SK-N-SH (cell line): ENCODE measurements around the gene ATF4. TPM values are rescaled to one million over a fixed set of nuclear protein-coding genes. Genes with fewer than 3 reads are reported as not detected.

ENCODE experiments used
- CTCF ChIA-PET: fragments of 300-600, 350-600 bp; formaldehyde crosslinking; extraction: SDS; loops from one replicate; lab custom pipeline; 2021; lab: Yijun Ruan, JAX
- POLR2A ChIA-PET: fragments of 350-600 bp; sonication (Branson Sonifier 250); formaldehyde crosslinking; extraction: SDS; loops from one replicate; lab custom pipeline; 2020; ENCODE audit warnings: antibody characterized with exemption, inconsistent platforms; lab: Yijun Ruan, JAX
- DNase-seq: peaks from one replicate; pipeline ENCODE4 v3.0.0; 2012
- H2AFZ ChIP-seq: fragments of 200-600 bp; sonication (generic); 2 replicates; pipeline ENCODE4 v1.8.1; 2016; ENCODE audit warnings: antibody characterized with exemption, mild to moderate bottlenecking, low read depth
- H3F3A ChIP-seq: fragments of 200-600 bp; sonication (generic); replicated peaks from 2 replicates; pipeline ENCODE3; 2016; ENCODE audit warnings: antibody characterized with exemption, mild to moderate bottlenecking; ENCODE audit not compliant: insufficient read depth
- H3K27ac ChIP-seq, 2 experiments: fragments of 200-500 bp in 1 of 2; fragments of 200-600 bp in 1 of 2; sonication (Bioruptor generic) in 1 of 2; sonication (generic), shearing (Covaris generic) in 1 of 2; 2 replicates each; pipeline versions ENCODE4 v1.5.1 to v1.6.1; 2014 to 2016; ENCODE audit warnings: low read depth in 2 of 2, inconsistent platforms in 1 of 2, low read length in 1 of 2, mild to moderate bottlenecking in 1 of 2, mixed read lengths in 1 of 2
- H3K27me3 ChIP-seq: fragments of 200-600 bp; sonication (generic), shearing (Covaris generic); 2 replicates; pipeline ENCODE4 v1.6.1; 2016; ENCODE audit warnings: mixed run types; ENCODE audit not compliant: insufficient read depth
- H3K36me3 ChIP-seq, 2 experiments: fragments of 200-500 bp in 1 of 2; fragments of 200-600 bp in 1 of 2; sonication (Bioruptor generic) in 1 of 2; sonication (generic) in 1 of 2; replicated peaks in 1 of 2; 2 replicates each; pipeline versions ENCODE3 to v1.5.1; 2014 to 2016; ENCODE audit warnings: low read length in 1 of 2, mild to moderate bottlenecking in 1 of 2; ENCODE audit not compliant: insufficient read depth in 2 of 2, control insufficient read depth in 1 of 2
- H3K4me1 ChIP-seq, 2 experiments: fragments of 200-500 bp in 1 of 2; fragments of 200-600 bp in 1 of 2; sonication (Bioruptor generic) in 1 of 2; sonication (generic), shearing (Covaris generic) in 1 of 2; 2 replicates each; pipeline versions ENCODE4 v1.5.1 to v1.6.1; 2014 to 2016; ENCODE audit warnings: low read depth in 1 of 2, low read length in 1 of 2, mixed run types in 1 of 2; ENCODE audit not compliant: insufficient read depth in 2 of 2, control insufficient read depth in 1 of 2
- H3K4me2 ChIP-seq: fragments of 200-600 bp; sonication (generic), shearing (Covaris generic); 2 replicates; pipeline ENCODE4 v1.6.1; 2017; ENCODE audit warnings: mixed run types
- H3K4me3 ChIP-seq, 2 experiments: fragments of 200-500 bp in 1 of 2; fragments of 200-600 bp in 1 of 2; sonication (Bioruptor generic) in 1 of 2; sonication (generic), shearing (Covaris generic) in 1 of 2; 2 replicates each; pipeline versions ENCODE4 v1.5.1 to v1.8.1; 2014 to 2016; ENCODE audit warnings: low read depth in 2 of 2, inconsistent platforms in 1 of 2, low read length in 1 of 2, mild to moderate bottlenecking in 1 of 2, mixed read lengths in 1 of 2, moderate library complexity in 1 of 2
- H3K79me2 ChIP-seq: fragments of 200-600 bp; sonication (generic); 2 replicates; pipeline ENCODE4 v1.8.1; 2017; ENCODE audit warnings: mild to moderate bottlenecking; ENCODE audit not compliant: insufficient read depth
- H3K9ac ChIP-seq: fragments of 200-600 bp; sonication (generic); 2 replicates; pipeline ENCODE4 v1.6.1; 2017; ENCODE audit warnings: mixed run types
- H3K9me2 ChIP-seq: fragments of 200-600 bp; sonication (generic); 2 replicates; pipeline ENCODE4 v1.6.1; 2017; ENCODE audit warnings: mixed run types
- H3K9me3 ChIP-seq: fragments of 200-600 bp; sonication (generic); 2 replicates; pipeline ENCODE4 v1.6.1; 2017; ENCODE audit warnings: mixed run types, mild to moderate bottlenecking, moderate library complexity
- H4K20me1 ChIP-seq: fragments of 200-600 bp; sonication (generic); 2 replicates; pipeline ENCODE4 v1.6.1; 2017; ENCODE audit warnings: mild to moderate bottlenecking, mixed run types; ENCODE audit not compliant: insufficient read depth
- CTCF ChIP-seq: fragments of 200-600 bp; sonication (generic); IDR thresholded peaks from 2 replicates; pipeline ENCODE4 v1.6.1; 2017; ENCODE audit warnings: antibody characterized with exemption, mild to moderate bottlenecking, moderate library complexity
- ELF1 ChIP-seq: IDR thresholded peaks from 2 replicates; pipeline ENCODE4 v1.4.0; 2012
- EP300 ChIP-seq, 2 experiments: IDR thresholded peaks; 2 replicates each; pipeline versions ENCODE4 v1.4.0 to v1.6.1; 2012; ENCODE audit warnings: borderline replicate concordance in 1 of 2, low read depth in 1 of 2, low read length in 1 of 2
- EZH2phosphoT487 ChIP-seq: fragments of 200-600 bp; sonication (generic); IDR thresholded peaks from 2 replicates; pipeline ENCODE4 v1.6.1; 2017; ENCODE audit warnings: low read depth, mixed run types, mild to moderate bottlenecking, antibody characterized with exemption, moderate library complexity, borderline replicate concordance
- FOSL2 ChIP-seq: IDR thresholded peaks from 2 replicates; pipeline ENCODE4 v1.4.0; 2012; ENCODE audit warnings: low read depth, mild to moderate bottlenecking, moderate library complexity, borderline replicate concordance
- GATA2 ChIP-seq: sonication (generic); formaldehyde crosslinking; IDR thresholded peaks from 2 replicates; pipeline ENCODE4 v1.5.0; 2020; ENCODE audit warnings: mild to moderate bottlenecking, missing genetic modification reagents
- JUND ChIP-seq: IDR thresholded peaks from 2 replicates; pipeline ENCODE4 v1.4.0; 2012
- PBX3 ChIP-seq: IDR thresholded peaks from 2 replicates; pipeline ENCODE4; 2012
- POLR2AphosphoS5 ChIP-seq: IDR thresholded peaks from 2 replicates; pipeline ENCODE4 v1.6.1; 2012; ENCODE audit warnings: low read depth, low read length
- RAD21 ChIP-seq: IDR thresholded peaks from 2 replicates; pipeline ENCODE4 v1.6.1; 2012; ENCODE audit warnings: mild to moderate bottlenecking, low read length
- RCOR1 ChIP-seq: fragments of 150-350 bp; IDR thresholded peaks from 2 replicates; pipeline ENCODE4 v1.6.1; 2017; ENCODE audit warnings: antibody characterized with exemption, low read length
- RXRA ChIP-seq: IDR thresholded peaks from 2 replicates; pipeline ENCODE4 v1.4.0; 2012; ENCODE audit warnings: low read depth, mild to moderate bottlenecking, borderline replicate concordance
- SIN3A ChIP-seq: IDR thresholded peaks from 2 replicates; pipeline ENCODE4 v1.6.1; 2012; ENCODE audit warnings: low read depth, mild to moderate bottlenecking, low read length, moderate library complexity, borderline replicate concordance
- SMC3 ChIP-seq: IDR thresholded peaks from 2 replicates; pipeline ENCODE4 v1.6.1; 2012; ENCODE audit warnings: low read depth, low read length, improper control_type of control experiment
- TAF1 ChIP-seq: IDR thresholded peaks from 2 replicates; pipeline ENCODE4 v1.6.1; 2012; ENCODE audit warnings: low read depth, mild to moderate bottlenecking, low read length, moderate library complexity, borderline replicate concordance
- TEAD4 ChIP-seq: IDR thresholded peaks from 2 replicates; pipeline ENCODE4 v1.4.0; 2012; ENCODE audit warnings: mild to moderate bottlenecking, borderline replicate concordance; ENCODE audit not compliant: insufficient read depth
- USF2 ChIP-seq: fragments of 150-350 bp; IDR thresholded peaks from 2 replicates; pipeline ENCODE4 v1.6.1; 2017; ENCODE audit warnings: antibody characterized with exemption, low read length, low read depth, borderline replicate concordance
- WGBS: methylation state at CpG from one replicate; pipeline ENCODE4 v1.1.6; 2017; ENCODE audit warnings: low lambda C conversion rate; 5-methylcytosine and 5-hydroxymethylcytosine counted together
- polyA plus RNA-seq, 3 experiments: library from polyadenylated mRNA; depleted of rRNA; stranded (reverse); fragments of >200 nt; gene quantifications; 2 replicates each; pipeline ENCODE4 v1.2.3, GENCODE V29; 2012

ATF4 gene
- polyA plus RNA-seq, 1 of the 3 experiments (the other 2 are of a cell fraction): 375 TPM

- TF ChIP-seq RAD21 (peak; percentile 75), GATA2 (CRISPR knock-in tag) (peak; percentile 48; the same call in 1 of the 2 replicates), EP300 (IDR thresholded peaks at IDR 0.05; ENCODE audit: borderline replicate concordance in 1 of 2, low read depth in 1 of 2, low read length in 1 of 2) (no peak), USF2 (no peak), SIN3A (no peak), SMC3 (peak; percentile 62), RXRA (no peak), POLR2AphosphoS5 (no peak), TAF1 (no peak), CTCF (peak; percentile 69), TEAD4 (0 out of 2 replicates have a peak, but pooled peaks have one; percentile 74)
- H3K9me3 ChIP-seq: no peaks in the 10 kb centered on the region
- CTCF ChIA-PET: interaction anchor here (0.6 to 3.9 kb wide), 27 partner anchors 8 to 814 kb away, joined by 3 to 62 read pairs (median 4); partner anchors contain the start of gene ADSL
- H3K9ac ChIP-seq: no peak overlapping the region
- WGBS: 37% methylated on average over 7 of the region's 41 CpGs
- peak overlapping the region; percentile 70; the same call in 1 of the 2 replicates for H2AFZ ChIP-seq
- H3F3A ChIP-seq: no peaks in the 10 kb centered on the region
- peak overlapping the region in 1 of 2 experiments; percentile 35; a peak in 1 of 4 replicates for H3K4me3 ChIP-seq
- H3K4me1 ChIP-seq: peaks cover 0 to 10% of the 10 kb centered on the region in 2 experiments; a peak in 1 of 4 replicates
- H4K20me1 ChIP-seq: no peaks in the 10 kb centered on the region
- DNase-seq: peak; percentile 83
- H3K27me3 ChIP-seq: no peaks in the 10 kb centered on the region
- H3K79me2 ChIP-seq: peaks cover 18% of the 10 kb centered on the region
- no peak overlapping the region for H3K4me2 ChIP-seq
- H3K36me3 ChIP-seq: peaks cover 0 to 5% of the 10 kb centered on the region in 2 experiments
- no peaks in the 10 kb centered on the region for H3K9me2 ChIP-seq
- POLR2A ChIA-PET: interaction anchor here (1.5 kb wide), 1 partner anchor 502 kb away, joined by 7 read pairs; no protein-coding TSS in a partner anchor
- H3K27ac ChIP-seq: no peak overlapping the region; a peak in 1 of 4 replicates
These were observed 14.4 kb downstream of the ATF4 start for GRCh38 chr22:39534591-39535356.

- ChIA-PET CTCF (interaction anchor here (0.6 to 3.9 kb wide), 24 partner anchors 8 to 813 kb away, joined by 3 to 62 read pairs (median 6); partner anchors contain the start of gene ADSL), POLR2A (interaction anchor here (1.5 kb wide), 1 partner anchor 501 kb away, joined by 7 read pairs; no protein-coding TSS in a partner anchor)
- Histone ChIP-seq H3K9me2 (no peaks in the 10 kb centered on the region), H3K36me3 (no peaks in the 10 kb centered on the region), H3K4me3 (no peak overlapping the region), H3K4me2 (no peak overlapping the region), H3K27ac (no peak overlapping the region), H2AFZ (no peak overlapping the region), H3K4me1 (peaks cover 0 to 9% of the 10 kb centered on the region in 2 experiments; a peak in 1 of 4 replicates), H4K20me1 (no peaks in the 10 kb centered on the region), H3F3A (no peaks in the 10 kb centered on the region), H3K9ac (no peak overlapping the region), H3K9me3 (no peaks in the 10 kb centered on the region), H3K27me3 (no peaks in the 10 kb centered on the region), H3K79me2 (peaks cover 18% of the 10 kb centered on the region)
- DNase-seq: no peak
- 100% methylated on average over 1 of the region's 13 CpGs for WGBS
- TF ChIP-seq ELF1: no peak
- no peak for TF ChIP-seq FOSL2
- no peak for TF ChIP-seq PBX3
- TF ChIP-seq GATA2 (CRISPR knock-in tag): no peak
- TF ChIP-seq TAF1: no peak
- no peak for TF ChIP-seq SIN3A
- no peak for TF ChIP-seq RCOR1
- TF ChIP-seq JUND: no peak
- TF ChIP-seq RXRA: no peak
- no peak for TF ChIP-seq EZH2phosphoT487
These were observed 15.0 kb downstream of the ATF4 start for GRCh38 chr22:39535357-39535725.
